Peyer's patch (tissue), 4 donors: Measurements from ENCODE around the gene QDPR. TPM values are rescaled to one million over a fixed set of nuclear protein-coding genes. Genes with fewer than 3 reads are reported as not detected.

Source experiments
- DNase-seq, 3 donors: peaks; one replicate each; pipeline ENCODE4 v3.0.0-alpha.2; 2017 to 2019
- H3K27ac ChIP-seq, 4 donors: fragments of 200-600 bp; sonication (generic); one replicate each; pipeline ENCODE4 v1.5.1; 2016 to 2019
- H3K27me3 ChIP-seq, 2 donors: fragments of 200-600 bp; sonication (generic); one replicate each; pipeline ENCODE4 v1.5.1; 2019
- H3K36me3 ChIP-seq, 3 donors: fragments of 200-600 bp; sonication (generic); one replicate each; pipeline ENCODE4 v1.5.1; 2016 to 2019
- H3K4me1 ChIP-seq, 4 donors: fragments of 200-600 bp; sonication (generic); one replicate each; pipeline ENCODE4 v1.5.1; 2016 to 2019
- H3K4me3 ChIP-seq, 4 donors: fragments of 200-600 bp; sonication (generic); 1 replicate in 3 of 4; 2 replicates in 1 of 4; pipeline ENCODE4 v1.5.1; 2016 to 2019; ENCODE audit warnings: mild to moderate bottlenecking in 1 of 4
- H3K9me3 ChIP-seq, 4 donors: fragments of 200-600 bp; sonication (generic); one replicate each; pipeline ENCODE4 v1.5.1; 2016 to 2019; ENCODE audit warnings: mild to moderate bottlenecking in 1 of 4
- POLR2A ChIP-seq, 2 donors: fragments of 450-650 bp; IDR thresholded peaks; one replicate each; pipeline ENCODE4 v1.5.1; 2017; ENCODE audit warnings: antibody characterized with exemption in 2 of 2, mild to moderate bottlenecking in 2 of 2, moderate library complexity in 2 of 2
- total RNA-seq, 4 donors: library from RNA; depleted of rRNA; stranded (reverse); fragments of >200 nt; gene quantifications; one replicate each; pipeline ENCODE4 v1.1.0, GENCODE V29; 2016
- TF ChIP-seq, protein P1 (sequence below), 6 experiments: fragments of 450-650 bp in 4 of 6; fragments of 200-600 bp in 2 of 6; sonication (generic) in 1 of 6; IDR thresholded peaks; one replicate each; pipeline ENCODE4 v1.5.1; 2017 to 2019; ENCODE audit warnings: antibody characterized with exemption in 6 of 6, mild to moderate bottlenecking in 3 of 6, moderate library complexity in 1 of 6

QDPR gene
- total RNA-seq, 4 donors from 2014 or later = 8.2 to 17.0 (median 12.5) TPM

DNA sequence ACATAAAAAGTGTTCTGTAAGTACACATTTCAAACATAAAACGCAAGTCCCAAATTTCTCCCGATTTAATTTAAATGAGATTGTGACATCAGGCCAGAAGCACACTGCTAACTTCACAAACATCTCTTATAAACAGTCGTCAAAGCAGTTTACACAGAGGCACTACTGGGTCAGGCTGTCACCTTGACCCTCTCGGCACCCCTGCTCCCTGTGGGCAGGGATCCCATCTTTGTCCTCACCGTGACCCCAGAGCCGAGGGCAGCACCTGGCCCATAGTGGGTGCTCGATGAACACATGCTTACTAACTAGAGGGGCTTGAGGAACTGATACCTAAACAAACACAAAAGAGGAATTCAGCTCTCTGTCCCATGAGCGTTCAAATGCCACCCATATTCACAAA lies 22.2 kb downstream of the QDPR start:
- Histone ChIP-seq H3K4me3 (no peak overlapping the region), H3K36me3 (peaks cover 0 to 50% (median 0%) of the 10 kb centered on the region in 3 donors), H3K4me1 (no peaks in the 10 kb centered on the region), H3K27ac (no peak overlapping the region), H3K9me3 (no peaks in the 10 kb centered on the region), H3K27me3 (no peaks in the 10 kb centered on the region)
- DNase-seq = no peak
- TF ChIP-seq, protein P1, sequence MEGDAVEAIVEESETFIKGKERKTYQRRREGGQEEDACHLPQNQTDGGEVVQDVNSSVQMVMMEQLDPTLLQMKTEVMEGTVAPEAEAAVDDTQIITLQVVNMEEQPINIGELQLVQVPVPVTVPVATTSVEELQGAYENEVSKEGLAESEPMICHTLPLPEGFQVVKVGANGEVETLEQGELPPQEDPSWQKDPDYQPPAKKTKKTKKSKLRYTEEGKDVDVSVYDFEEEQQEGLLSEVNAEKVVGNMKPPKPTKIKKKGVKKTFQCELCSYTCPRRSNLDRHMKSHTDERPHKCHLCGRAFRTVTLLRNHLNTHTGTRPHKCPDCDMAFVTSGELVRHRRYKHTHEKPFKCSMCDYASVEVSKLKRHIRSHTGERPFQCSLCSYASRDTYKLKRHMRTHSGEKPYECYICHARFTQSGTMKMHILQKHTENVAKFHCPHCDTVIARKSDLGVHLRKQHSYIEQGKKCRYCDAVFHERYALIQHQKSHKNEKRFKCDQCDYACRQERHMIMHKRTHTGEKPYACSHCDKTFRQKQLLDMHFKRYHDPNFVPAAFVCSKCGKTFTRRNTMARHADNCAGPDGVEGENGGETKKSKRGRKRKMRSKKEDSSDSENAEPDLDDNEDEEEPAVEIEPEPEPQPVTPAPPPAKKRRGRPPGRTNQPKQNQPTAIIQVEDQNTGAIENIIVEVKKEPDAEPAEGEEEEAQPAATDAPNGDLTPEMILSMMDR (IDR thresholded peaks at IDR 0.05) = no peak
- no peak for TF ChIP-seq POLR2A (IDR thresholded peaks at IDR 0.05)

DNA sequence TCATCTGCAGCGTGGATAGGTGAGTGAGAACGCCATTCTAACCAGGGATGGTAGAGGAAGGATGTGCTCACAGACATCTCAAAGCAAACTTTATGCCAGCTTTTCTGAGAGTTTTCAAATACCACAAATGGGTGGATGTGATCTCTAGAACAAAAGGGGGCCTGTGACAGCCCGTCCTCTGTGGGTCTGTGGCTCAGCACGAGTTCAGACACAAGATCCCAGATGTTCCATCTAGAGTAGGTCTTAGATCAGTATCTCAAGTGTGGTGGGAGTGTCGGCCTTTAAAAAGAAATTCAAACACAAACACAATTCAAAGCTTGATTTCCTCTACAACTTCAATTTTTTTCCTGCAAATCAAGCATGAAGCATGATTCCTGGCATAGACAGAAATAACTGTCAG lies 22.8 kb downstream of the QDPR start:
- no peaks in the 10 kb centered on the region for H3K27me3 ChIP-seq
- peaks cover 0 to 50% (median 0%) of the 10 kb centered on the region in 3 donors for H3K36me3 ChIP-seq
- no peak overlapping the region for H3K4me3 ChIP-seq
- H3K27ac ChIP-seq = no peak overlapping the region
- no peaks in the 10 kb centered on the region for H3K9me3 ChIP-seq
- no peak for DNase-seq
- H3K4me1 ChIP-seq = no peaks in the 10 kb centered on the region
- TF ChIP-seq, protein P1 (IDR thresholded peaks at IDR 0.05) = no peak
- TF ChIP-seq POLR2A (IDR thresholded peaks at IDR 0.05) = no peak

DNA sequence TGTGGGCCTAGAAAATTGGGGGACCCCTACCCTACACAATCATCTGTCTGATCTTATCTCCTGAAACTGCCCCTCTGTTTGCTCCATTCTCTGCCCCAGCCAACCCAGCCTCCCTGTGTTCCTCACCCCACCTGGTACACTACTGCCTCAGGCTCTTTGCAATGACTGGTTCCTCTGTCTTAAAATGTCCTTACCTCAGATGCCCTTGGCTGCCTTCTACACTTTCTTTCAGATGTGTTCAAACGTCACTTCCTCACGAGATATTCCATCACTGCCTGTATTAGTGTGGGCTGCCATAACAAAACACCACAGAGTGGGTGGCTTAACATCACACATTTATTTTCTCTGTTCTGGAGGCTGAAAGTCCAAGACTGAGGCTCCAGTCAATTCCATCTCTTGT lies 29.2 kb downstream of the QDPR start:
- Histone ChIP-seq H3K4me3 (no peak overlapping the region), H3K9me3 (peaks cover 0 to 3% (median 0%) of the 10 kb centered on the region in 4 donors), H3K27ac (no peak overlapping the region), H3K4me1 (no peaks in the 10 kb centered on the region), H3K36me3 (peaks cover 0 to 27% (median 0%) of the 10 kb centered on the region in 3 donors), H3K27me3 (no peaks in the 10 kb centered on the region)
- TF ChIP-seq, protein P1 (IDR thresholded peaks at IDR 0.05) = no peak
- TF ChIP-seq POLR2A (IDR thresholded peaks at IDR 0.05) = no peak
- no peak for DNase-seq

DNA sequence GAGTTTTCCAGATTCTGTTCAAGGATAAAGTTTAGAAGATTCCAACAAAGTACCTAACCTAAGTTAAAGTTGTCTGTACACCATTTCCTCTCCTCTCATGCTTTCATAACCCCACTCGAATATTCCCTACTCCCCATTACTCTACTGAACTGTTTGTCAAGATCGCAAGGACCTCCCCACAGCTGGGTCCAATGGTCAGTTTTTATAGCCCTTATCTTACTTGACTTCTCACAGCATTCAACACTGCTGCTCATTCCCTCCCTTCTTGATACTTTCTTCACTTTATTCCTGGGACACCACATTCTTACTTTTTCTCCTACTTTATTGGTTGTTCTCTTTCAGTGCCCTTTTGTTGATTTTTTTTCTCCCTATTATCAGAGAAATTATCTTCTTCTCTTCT lies 30.9 kb downstream of the QDPR start:
- TF ChIP-seq POLR2A (IDR thresholded peaks at IDR 0.05) = no peak
- TF ChIP-seq, protein P1 (IDR thresholded peaks at IDR 0.05) = no peak
- Histone ChIP-seq H3K4me3 (no peak overlapping the region), H3K36me3 (peaks cover 0 to 11% (median 0%) of the 10 kb centered on the region in 3 donors), H3K4me1 (no peaks in the 10 kb centered on the region), H3K27me3 (no peaks in the 10 kb centered on the region), H3K9me3 (peaks cover 0 to 3% (median 0%) of the 10 kb centered on the region in 4 donors), H3K27ac (no peak overlapping the region)
- DNase-seq = no peak

DNA sequence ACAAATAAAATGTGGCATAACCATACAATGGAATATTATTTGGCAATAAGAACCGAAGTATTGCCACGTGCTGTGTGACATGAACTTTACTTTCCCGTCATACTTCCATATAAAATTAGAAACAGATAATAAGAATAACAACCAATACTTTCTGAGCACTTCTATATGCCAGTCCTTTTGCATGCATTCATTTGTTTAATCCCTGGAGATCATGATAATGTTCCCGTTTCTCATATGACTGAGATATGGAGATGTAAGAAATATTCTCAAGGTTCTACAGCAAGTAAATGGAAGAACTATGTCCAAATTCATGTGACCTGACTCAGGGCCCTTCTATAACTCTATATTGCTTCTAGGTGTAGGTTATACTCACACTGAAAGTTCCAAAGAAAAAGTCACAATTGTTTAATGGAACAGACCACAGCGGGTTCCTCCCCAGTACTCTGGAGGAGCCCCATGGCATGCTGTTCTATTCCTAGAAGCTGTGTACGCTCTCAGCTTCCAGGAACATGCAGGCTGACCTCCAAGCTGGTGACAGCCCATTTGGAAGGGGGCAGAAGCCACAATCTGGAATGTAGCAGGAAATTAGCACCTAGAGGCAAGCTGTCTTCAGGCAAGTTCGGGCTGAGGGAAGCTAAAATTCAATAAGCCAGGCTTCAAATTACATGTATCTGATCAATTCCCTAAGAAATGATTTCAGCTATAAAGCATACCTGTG lies 31.5 kb downstream of the QDPR start:
- no peak for DNase-seq
- Histone ChIP-seq H3K9me3 (peaks cover 0 to 3% (median 0%) of the 10 kb centered on the region in 4 donors), H3K4me1 (no peaks in the 10 kb centered on the region), H3K4me3 (no peak overlapping the region), H3K36me3 (peaks cover 0 to 5% (median 0%) of the 10 kb centered on the region in 3 donors), H3K27me3 (no peaks in the 10 kb centered on the region), H3K27ac (no peak overlapping the region)
- TF ChIP-seq, protein P1 (IDR thresholded peaks at IDR 0.05) = no peak
- TF ChIP-seq POLR2A (IDR thresholded peaks at IDR 0.05) = no peak
